ENCODE results near the gene NEK2. TPM values are rescaled to one million over a fixed set of nuclear protein-coding genes. Genes with fewer than 3 reads are reported as not detected.

The NEK2 gene
- total and polyA plus RNA-seq, 2 donors (not counting 1 experiment from before 2014, with no cell fraction given) = 0.09 TPM; not detected in 1

DNA sequence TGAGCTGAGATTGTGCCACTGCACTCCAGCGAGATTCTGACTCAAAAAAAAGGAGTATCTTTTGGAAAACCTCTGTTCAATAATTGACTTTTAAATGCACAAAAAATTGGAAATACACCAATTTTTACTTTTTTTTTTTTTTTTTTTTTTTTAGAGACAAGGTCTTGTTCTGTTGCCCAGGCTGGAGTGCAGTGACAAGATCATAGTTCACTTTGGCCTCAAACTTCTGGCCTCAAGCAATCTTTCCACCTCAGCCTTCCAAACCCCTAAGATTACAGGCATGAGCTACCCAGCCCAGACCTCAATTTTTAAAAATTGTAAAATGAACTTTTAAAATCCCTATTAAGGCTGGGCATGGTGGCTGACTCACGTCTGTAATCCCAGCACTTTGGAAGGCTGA lies 30.8 kb downstream of the NEK2 start:
- no peaks in the 10 kb centered on the region for H3K9me3 Mint-ChIP-seq (ENCODE audit: insufficient read depth)
- TF ChIP-seq, protein P1, sequence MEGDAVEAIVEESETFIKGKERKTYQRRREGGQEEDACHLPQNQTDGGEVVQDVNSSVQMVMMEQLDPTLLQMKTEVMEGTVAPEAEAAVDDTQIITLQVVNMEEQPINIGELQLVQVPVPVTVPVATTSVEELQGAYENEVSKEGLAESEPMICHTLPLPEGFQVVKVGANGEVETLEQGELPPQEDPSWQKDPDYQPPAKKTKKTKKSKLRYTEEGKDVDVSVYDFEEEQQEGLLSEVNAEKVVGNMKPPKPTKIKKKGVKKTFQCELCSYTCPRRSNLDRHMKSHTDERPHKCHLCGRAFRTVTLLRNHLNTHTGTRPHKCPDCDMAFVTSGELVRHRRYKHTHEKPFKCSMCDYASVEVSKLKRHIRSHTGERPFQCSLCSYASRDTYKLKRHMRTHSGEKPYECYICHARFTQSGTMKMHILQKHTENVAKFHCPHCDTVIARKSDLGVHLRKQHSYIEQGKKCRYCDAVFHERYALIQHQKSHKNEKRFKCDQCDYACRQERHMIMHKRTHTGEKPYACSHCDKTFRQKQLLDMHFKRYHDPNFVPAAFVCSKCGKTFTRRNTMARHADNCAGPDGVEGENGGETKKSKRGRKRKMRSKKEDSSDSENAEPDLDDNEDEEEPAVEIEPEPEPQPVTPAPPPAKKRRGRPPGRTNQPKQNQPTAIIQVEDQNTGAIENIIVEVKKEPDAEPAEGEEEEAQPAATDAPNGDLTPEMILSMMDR (IDR thresholded peaks at IDR 0.05) = no peak
- TF ChIP-seq EZH2 (IDR thresholded peaks at IDR 0.05; ENCODE audit: borderline replicate concordance, insufficient read depth, low read depth, low read length, poor library complexity, severe bottlenecking) = no peak
- H3K4me2 ChIP-seq (replicated peaks; ENCODE audit: low read depth, low read length, poor library complexity, severe bottlenecking) = no peak overlapping the region

GRCh38 chr1:211643324-211644212 lies 31.9 kb downstream of the NEK2 start:
- H3K4me3 ChIP-seq (ENCODE audit: control extremely low read depth in 1 of 5, extremely low read depth in 1 of 5, insufficient read depth in 1 of 5, low read depth in 2 of 5, low read length in 4 of 5) = no peak overlapping the region
- H3K9ac ChIP-seq (ENCODE audit: low read length) = no peak overlapping the region
- H3K9me3 ChIP-seq (ENCODE audit: control extremely low read depth in 1 of 3, control insufficient read depth in 2 of 3, insufficient read depth in 1 of 3, low read length in 2 of 3) = no peaks in the 10 kb centered on the region
- H4K20me1 ChIP-seq (ENCODE audit: control insufficient read depth, insufficient read depth, low read length, poor library complexity, severe bottlenecking) = no peaks in the 10 kb centered on the region
- H3K36me3 ChIP-seq (replicated peaks in 1 of 2; ENCODE audit: control extremely low read depth in 1 of 2, control insufficient read depth in 1 of 2, extremely low read depth in 1 of 2, insufficient read depth in 2 of 2, low read length in 1 of 2) = no peaks in the 10 kb centered on the region
- WGBS (ENCODE audit: insufficient coverage) = 41% methylated on average over 14 of the region's 20 CpGs
- DNase-seq = no peak
- Mint-ChIP-seq H3K27me3 (peaks cover 4% of the 10 kb centered on the region), H3K4me1 (no peaks in the 10 kb centered on the region), H3K4me3 (no peak overlapping the region), H3K9me3 (ENCODE audit: insufficient read depth) (no peaks in the 10 kb centered on the region), H3K27ac (no peak overlapping the region)
- no peak overlapping the region for H3K27ac ChIP-seq (ENCODE audit: low read length in 2 of 2)
- POLR2A ChIA-PET = no interaction called here
- H2AFZ ChIP-seq (ENCODE audit: insufficient read depth, low read depth, low read length, poor library complexity, severe bottlenecking) = peak overlapping the region; percentile 33
- ATAC-seq (ENCODE audit: low read depth) = no peak
- H3K27me3 ChIP-seq (replicated peaks in 1 of 4; ENCODE audit: control extremely low read depth in 1 of 4, control insufficient read depth in 3 of 4, insufficient read depth in 4 of 4, low read length in 3 of 4) = peaks cover 0 to 6% (median 0%) of the 10 kb centered on the region in 4 experiments
- CTCF ChIA-PET = interaction anchor here (1.6 kb wide), 1 partner anchor 64 kb away, joined by 6 read pairs; the partner anchor contains the start of gene SLC30A1
- TF ChIP-seq, protein P1 (IDR thresholded peaks at IDR 0.05) = no peak
- no peak for TF ChIP-seq EZH2 (IDR thresholded peaks at IDR 0.05; ENCODE audit: borderline replicate concordance, insufficient read depth, low read depth, low read length, poor library complexity, severe bottlenecking)
- H3K79me2 ChIP-seq (ENCODE audit: control insufficient read depth, insufficient read depth, low read length) = no peaks in the 10 kb centered on the region
- H3K4me2 ChIP-seq (replicated peaks; ENCODE audit: low read depth, low read length, poor library complexity, severe bottlenecking) = no peak overlapping the region
- H3K4me1 ChIP-seq (ENCODE audit: control insufficient read depth in 2 of 2, insufficient read depth in 2 of 2, low read length in 2 of 2) = no peaks in the 10 kb centered on the region
- intact Hi-C loops (cut with micrococcal nuclease) = no loop called here

More for the DNA sequence above, 30.8 kb downstream of the NEK2 start:
- Histone ChIP-seq H3K27me3 (replicated peaks in 1 of 4; ENCODE audit: control extremely low read depth in 1 of 4, control insufficient read depth in 3 of 4, insufficient read depth in 4 of 4, low read length in 3 of 4) (peaks cover 0 to 4% (median 0%) of the 10 kb centered on the region in 4 experiments), H2AFZ (ENCODE audit: insufficient read depth, low read depth, low read length, poor library complexity, severe bottlenecking) (no peak overlapping the region), H3K4me1 (ENCODE audit: control insufficient read depth in 2 of 2, insufficient read depth in 2 of 2, low read length in 2 of 2) (no peaks in the 10 kb centered on the region), H3K79me2 (ENCODE audit: control insufficient read depth, insufficient read depth, low read length) (no peaks in the 10 kb centered on the region), H3K36me3 (replicated peaks in 1 of 2; ENCODE audit: control extremely low read depth in 1 of 2, control insufficient read depth in 1 of 2, extremely low read depth in 1 of 2, insufficient read depth in 2 of 2, low read length in 1 of 2) (no peaks in the 10 kb centered on the region), H3K27ac (ENCODE audit: low read length in 2 of 2) (no peak overlapping the region), H3K9me3 (ENCODE audit: control extremely low read depth in 1 of 3, control insufficient read depth in 2 of 3, insufficient read depth in 1 of 3, low read length in 2 of 3) (no peaks in the 10 kb centered on the region), H4K20me1 (ENCODE audit: control insufficient read depth, insufficient read depth, low read length, poor library complexity, severe bottlenecking) (no peaks in the 10 kb centered on the region), H3K4me3 (ENCODE audit: control extremely low read depth in 1 of 5, extremely low read depth in 1 of 5, insufficient read depth in 1 of 5, low read depth in 2 of 5, low read length in 4 of 5) (no peak overlapping the region), H3K9ac (ENCODE audit: low read length) (no peak overlapping the region)
- ChIA-PET CTCF (no interaction called here), POLR2A (no interaction called here)
- intact Hi-C loops (cut with micrococcal nuclease) = no loop called here
- Mint-ChIP-seq H3K4me1 (no peaks in the 10 kb centered on the region), H3K27me3 (peaks cover 4% of the 10 kb centered on the region), H3K27ac (no peak overlapping the region), H3K4me3 (no peak overlapping the region)
- ATAC-seq (ENCODE audit: low read depth) (no peak), DNase-seq (no peak)
- WGBS (ENCODE audit: insufficient coverage) = 80% methylated on average over 1 of the region's 2 CpGs

Data from B cell (primary cell).